Suprapubic skin (tissue), 4 donors: Measurements from ENCODE around the gene MEF2C. TPM values are rescaled to one million over a fixed set of nuclear protein-coding genes. Genes with fewer than 3 reads are reported as not detected.

Experiments
- DNase-seq, 2 donors: peaks; one replicate each; pipeline ENCODE4 v3.0.0-alpha.2; 2019; ENCODE audit warnings: low spot score in 2 of 2
- H3K27ac ChIP-seq: fragments of 200-600 bp; sonication (generic); one replicate; pipeline ENCODE4 v1.5.1; 2019
- H3K27me3 ChIP-seq: fragments of 200-600 bp; sonication (generic); one replicate; pipeline ENCODE4 v1.5.1; 2019
- H3K36me3 ChIP-seq: fragments of 200-600 bp; sonication (generic); one replicate; pipeline ENCODE4 v1.5.1; 2019
- H3K4me1 ChIP-seq: fragments of 200-600 bp; sonication (generic); one replicate; pipeline ENCODE4 v1.5.1; 2019
- H3K4me3 ChIP-seq: fragments of 200-600 bp; sonication (generic); one replicate; pipeline ENCODE4 v1.5.1; 2019; ENCODE audit warnings: mild to moderate bottlenecking
- H3K9me3 ChIP-seq: fragments of 200-600 bp; sonication (generic); one replicate; pipeline ENCODE4 v1.5.1; 2019
- CTCF ChIP-seq, 2 donors: fragments of 200-600 bp in 1 of 2; fragments of 450-650 bp in 1 of 2; sonication (generic) in 1 of 2; IDR thresholded peaks; one replicate each; pipeline ENCODE4 v1.5.1; 2016 to 2019; ENCODE audit warnings: antibody characterized with exemption in 2 of 2, mild to moderate bottlenecking in 1 of 2, moderate library complexity in 1 of 2
- EP300 ChIP-seq: sonication (generic); formaldehyde crosslinking; IDR thresholded peaks from one replicate; pipeline ENCODE4 v1.6.1; 2017; ENCODE audit warnings: antibody characterized with exemption
- POLR2A ChIP-seq, 2 donors: fragments of 450-650 bp; IDR thresholded peaks; one replicate each; pipeline ENCODE4 v1.6.1; 2017; ENCODE audit warnings: antibody characterized with exemption in 2 of 2, mild to moderate bottlenecking in 2 of 2, moderate library complexity in 2 of 2
- POLR2AphosphoS5 ChIP-seq, 3 donors: sonication (generic); formaldehyde crosslinking; IDR thresholded peaks; one replicate each; pipeline ENCODE4 v1.6.1; 2017; ENCODE audit warnings: antibody characterized with exemption in 3 of 3
- WGBS: methylation state at CpG from one replicate; pipeline ENCODE4 v1.1.5; 2018; 5-methylcytosine and 5-hydroxymethylcytosine counted together
- total RNA-seq, 4 donors: library from RNA; depleted of rRNA; stranded (reverse); fragments of >200 nt; gene quantifications; one replicate each; pipeline ENCODE4 v1.1.0, GENCODE V29; 2016

Gene MEF2C
- total RNA-seq, 4 donors from 2014 or later: 5.9 to 15.9 (median 10.1) TPM

- peaks cover 100% of the 10 kb centered on the region for H3K27me3 ChIP-seq
Measured at GRCh38 chr5:88688984-88689667, 193.9 kb downstream of the MEF2C start.

GRCh38 chr5:88688156-88688983 lies 194.6 kb downstream of the MEF2C start:
- no peak for DNase-seq
- TF ChIP-seq CTCF (IDR thresholded peaks at IDR 0.05) (no peak), POLR2AphosphoS5 (IDR thresholded peaks at IDR 0.05) (no peak), EP300 (no peak), POLR2A (IDR thresholded peaks at IDR 0.05) (no peak)
- Histone ChIP-seq H3K36me3 (no peaks in the 10 kb centered on the region), H3K27ac (no peak overlapping the region), H3K9me3 (no peaks in the 10 kb centered on the region), H3K4me1 (peaks cover 65% of the 10 kb centered on the region), H3K4me3 (no peak overlapping the region), H3K27me3 (peaks cover 100% of the 10 kb centered on the region)
- 17% methylated on average over 13 of the region's 13 CpGs for WGBS

More at GRCh38 chr5:88688984-88689667, 193.9 kb downstream of the MEF2C start:
- no peak for DNase-seq
- WGBS: 2% methylated on average over 20 of the region's 27 CpGs
- H3K27ac ChIP-seq: no peak overlapping the region
- H3K4me3 ChIP-seq: no peak overlapping the region
- no peaks in the 10 kb centered on the region for H3K36me3 ChIP-seq
- H3K9me3 ChIP-seq: no peaks in the 10 kb centered on the region
- peaks cover 58% of the 10 kb centered on the region for H3K4me1 ChIP-seq
- TF ChIP-seq CTCF (IDR thresholded peaks at IDR 0.05) (no peak), EP300 (no peak)

- Histone ChIP-seq H3K27ac (no peak overlapping the region), H3K4me3 (no peak overlapping the region), H3K9me3 (no peaks in the 10 kb centered on the region), H3K4me1 (peaks cover 56% of the 10 kb centered on the region), H3K36me3 (no peaks in the 10 kb centered on the region), H3K27me3 (peaks cover 100% of the 10 kb centered on the region)
- WGBS: 9% methylated on average over 11 of the region's 11 CpGs
- DNase-seq: no peak
- TF ChIP-seq EP300: no peak
- no peak for TF ChIP-seq POLR2AphosphoS5 (IDR thresholded peaks at IDR 0.05)
Measured at GRCh38 chr5:88687373-88687911, 195.5 kb downstream of the MEF2C start.

GRCh38 chr5:88686726-88687125 lies 196.3 kb downstream of the MEF2C start:
- no peak for TF ChIP-seq CTCF (IDR thresholded peaks at IDR 0.05)
- TF ChIP-seq POLR2AphosphoS5 (IDR thresholded peaks at IDR 0.05): no peak
- TF ChIP-seq EP300: no peak
- Histone ChIP-seq H3K4me1 (peaks cover 49% of the 10 kb centered on the region), H3K4me3 (no peak overlapping the region), H3K9me3 (no peaks in the 10 kb centered on the region), H3K27ac (no peak overlapping the region), H3K27me3 (peaks cover 100% of the 10 kb centered on the region), H3K36me3 (no peaks in the 10 kb centered on the region)
- no peak for DNase-seq
- 16% methylated on average over 15 of the region's 15 CpGs for WGBS

- Histone ChIP-seq H3K27ac (no peak overlapping the region), H3K4me1 (peaks cover 41% of the 10 kb centered on the region), H3K27me3 (peaks cover 100% of the 10 kb centered on the region), H3K9me3 (no peaks in the 10 kb centered on the region), H3K4me3 (no peak overlapping the region), H3K36me3 (no peaks in the 10 kb centered on the region)
- 20% methylated on average over 23 of the region's 23 CpGs for WGBS
- no peak for DNase-seq
- no peak for TF ChIP-seq POLR2AphosphoS5 (IDR thresholded peaks at IDR 0.05)
- no peak for TF ChIP-seq EP300
- no peak for TF ChIP-seq POLR2A (IDR thresholded peaks at IDR 0.05)
- no peak for TF ChIP-seq CTCF (IDR thresholded peaks at IDR 0.05)
Measured at GRCh38 chr5:88685591-88686541, 197.1 kb downstream of the MEF2C start.
